SK-N-SH (cell line): ENCODE measurements around the gene DOK6.

Experiments
- CHD2 ChIP-seq: fragments of 150-350 bp; IDR thresholded peaks from 2 replicates; pipeline ENCODE4 v1.6.1; 2018; ENCODE audit warnings: low read length; ENCODE audit not compliant: partially characterized antibody
- CTCF ChIP-seq: fragments of 200-600 bp; sonication (generic); IDR thresholded peaks from 2 replicates; pipeline ENCODE4 v1.6.1; 2017; ENCODE audit warnings: antibody characterized with exemption, mild to moderate bottlenecking, moderate library complexity
- EP300 ChIP-seq, 2 experiments: IDR thresholded peaks; 2 replicates each; pipeline versions ENCODE4 v1.4.0 to v1.6.1; 2012; ENCODE audit warnings: borderline replicate concordance in 1 of 2, low read depth in 1 of 2, low read length in 1 of 2
- POLR2AphosphoS5 ChIP-seq: IDR thresholded peaks from 2 replicates; pipeline ENCODE4 v1.6.1; 2012; ENCODE audit warnings: low read depth, low read length
- SIN3A ChIP-seq: IDR thresholded peaks from 2 replicates; pipeline ENCODE4 v1.6.1; 2012; ENCODE audit warnings: low read depth, mild to moderate bottlenecking, low read length, moderate library complexity, borderline replicate concordance
- YY1 ChIP-seq: IDR thresholded peaks from 2 replicates; pipeline ENCODE4 v1.4.0; 2012; ENCODE audit warnings: low read depth, mild to moderate bottlenecking
- TF ChIP-seq, protein P1 (sequence below): IDR thresholded peaks from 2 replicates; pipeline ENCODE4 v1.4.0; 2012; ENCODE audit warnings: low read depth
- TF ChIP-seq, protein P2 (sequence below): IDR thresholded peaks from 2 replicates; pipeline ENCODE4 v1.4.0; 2012; ENCODE audit warnings: low read depth, borderline replicate concordance

- TF ChIP-seq POLR2AphosphoS5 (no peak), SIN3A (no peak), CTCF (no peak), YY1 (no peak), CHD2 (no peak), EP300 (IDR thresholded peaks at IDR 0.05; ENCODE audit: borderline replicate concordance in 1 of 2, low read depth in 1 of 2, low read length in 1 of 2) (no peak)
- TF ChIP-seq, protein P1, sequence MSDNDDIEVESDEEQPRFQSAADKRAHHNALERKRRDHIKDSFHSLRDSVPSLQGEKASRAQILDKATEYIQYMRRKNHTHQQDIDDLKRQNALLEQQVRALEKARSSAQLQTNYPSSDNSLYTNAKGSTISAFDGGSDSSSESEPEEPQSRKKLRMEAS = no peak
- TF ChIP-seq, protein P2, sequence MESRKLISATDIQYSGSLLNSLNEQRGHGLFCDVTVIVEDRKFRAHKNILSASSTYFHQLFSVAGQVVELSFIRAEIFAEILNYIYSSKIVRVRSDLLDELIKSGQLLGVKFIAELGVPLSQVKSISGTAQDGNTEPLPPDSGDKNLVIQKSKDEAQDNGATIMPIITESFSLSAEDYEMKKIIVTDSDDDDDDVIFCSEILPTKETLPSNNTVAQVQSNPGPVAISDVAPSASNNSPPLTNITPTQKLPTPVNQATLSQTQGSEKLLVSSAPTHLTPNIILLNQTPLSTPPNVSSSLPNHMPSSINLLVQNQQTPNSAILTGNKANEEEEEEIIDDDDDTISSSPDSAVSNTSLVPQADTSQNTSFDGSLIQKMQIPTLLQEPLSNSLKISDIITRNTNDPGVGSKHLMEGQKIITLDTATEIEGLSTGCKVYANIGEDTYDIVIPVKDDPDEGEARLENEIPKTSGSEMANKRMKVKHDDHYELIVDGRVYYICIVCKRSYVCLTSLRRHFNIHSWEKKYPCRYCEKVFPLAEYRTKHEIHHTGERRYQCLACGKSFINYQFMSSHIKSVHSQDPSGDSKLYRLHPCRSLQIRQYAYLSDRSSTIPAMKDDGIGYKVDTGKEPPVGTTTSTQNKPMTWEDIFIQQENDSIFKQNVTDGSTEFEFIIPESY = no peak
These were observed 284.1 kb downstream of the DOK6 start for GRCh38 chr18:69684789-69685188.
